ENCODE results near the gene PPBP.
"Not testable (repeated sequence)": the region's sequence is repeated elsewhere in the genome, so short reads cannot be mapped to it uniquely, and the experiment has no call there.

Gene PPBP

GRCh38 chr4:73991742-73992000, 3.7 kb upstream of the PPBP start:
- no peak for DNase-seq

GRCh38 chr4:73990988-73991741, 3.2 kb upstream of the PPBP start:
- no peak for DNase-seq

- DNase-seq: no peak
These were observed 1.9 kb upstream of the PPBP start for GRCh38 chr4:73989928-73990327.

GRCh38 chr4:73989031-73989430, 1.0 kb upstream of the PPBP start:
- no peak for DNase-seq

GRCh38 chr4:73985528-73985852, 2.5 kb downstream of the PPBP start:
- DNase-seq: no peak

GRCh38 chr4:73984736-73985527, 3.1 kb downstream of the PPBP start:
- no peak for DNase-seq

GRCh38 chr4:73981175-73981574, 6.8 kb downstream of the PPBP start:
- DNase-seq: not testable (repeated sequence)

- DNase-seq: no peak
These were observed 8.5 kb downstream of the PPBP start for GRCh38 chr4:73979407-73979957.

- no peak for DNase-seq
These were observed 9.1 kb downstream of the PPBP start for GRCh38 chr4:73978886-73979285.

- DNase-seq: no peak
These were observed 11.3 kb downstream of the PPBP start for GRCh38 chr4:73976716-73977115.

GRCh38 chr4:73976217-73976616, 11.8 kb downstream of the PPBP start:
- DNase-seq: no peak

- no peak for DNase-seq
These were observed 13.6 kb downstream of the PPBP start for GRCh38 chr4:73974352-73974751.

- DNase-seq: no peak
These were observed 17.0 kb downstream of the PPBP start for GRCh38 chr4:73970945-73971344.

- no peak for DNase-seq
These were observed 18.0 kb downstream of the PPBP start for GRCh38 chr4:73970011-73970410.

GRCh38 chr4:73967866-73968265, 20.1 kb downstream of the PPBP start:
- DNase-seq: no peak

GRCh38 chr4:73964862-73965611, 23.0 kb downstream of the PPBP start:
- DNase-seq: no peak

GRCh38 chr4:73962724-73963123, 25.3 kb downstream of the PPBP start:
- no peak for DNase-seq

- DNase-seq: not testable (repeated sequence)
These were observed 28.9 kb downstream of the PPBP start for GRCh38 chr4:73959041-73959440.

- no peak for DNase-seq
These were observed 35.6 kb downstream of the PPBP start for GRCh38 chr4:73952352-73952751.

- not testable (repeated sequence) for DNase-seq
These were observed 37.5 kb downstream of the PPBP start for GRCh38 chr4:73950376-73950920.

- no peak for DNase-seq
These were observed 38.8 kb downstream of the PPBP start for GRCh38 chr4:73948990-73949706.

GRCh38 chr4:73948291-73948690, 39.7 kb downstream of the PPBP start:
- no peak for DNase-seq
